Panc1 (cell line): ENCODE results near the gene APOL2.

Experiments
- POLR2AphosphoS5 ChIP-seq: IDR thresholded peaks from 2 replicates; pipeline ENCODE4 v1.6.1; 2012; ENCODE audit warnings: mild to moderate bottlenecking, low read depth, low read length, moderate library complexity
- TF ChIP-seq, protein P1 (sequence below): fragments of 450-650 bp; IDR thresholded peaks from 2 replicates; pipeline ENCODE4 v1.5.1; 2017; ENCODE audit warnings: mild to moderate bottlenecking

DNA sequence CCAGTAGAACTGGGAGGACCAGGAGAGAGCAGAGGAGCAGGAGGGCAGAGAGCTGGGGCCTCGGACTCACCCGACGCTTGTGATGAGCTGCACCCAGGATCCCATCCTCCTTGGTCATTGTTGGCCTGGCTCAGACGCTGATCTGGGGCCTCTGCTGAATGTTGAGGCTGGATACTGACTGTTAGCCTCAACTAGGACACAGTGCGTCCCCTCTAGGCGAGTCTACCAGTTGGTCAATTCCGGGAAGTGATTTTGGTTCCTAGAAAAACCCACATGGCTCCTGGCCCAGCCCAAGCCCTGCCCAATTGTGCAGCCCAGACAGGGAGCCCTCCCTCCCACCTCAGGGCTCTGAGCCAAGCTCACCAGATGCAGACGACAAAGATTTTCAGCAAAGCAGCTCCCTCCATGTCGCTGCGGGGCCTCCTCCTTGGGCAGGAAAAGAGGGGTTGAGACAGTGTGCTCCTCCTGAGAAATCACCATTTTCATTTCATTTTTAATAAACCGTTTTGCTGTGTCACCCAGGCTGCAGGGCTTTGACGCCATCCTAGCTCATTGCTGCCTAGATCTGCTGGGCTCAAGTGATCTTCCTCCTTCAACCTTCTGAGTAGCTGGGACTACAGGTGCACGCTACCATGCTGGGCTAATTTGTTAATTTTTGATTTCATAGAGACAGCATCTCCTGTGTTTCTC lies 37.6 kb downstream of the APOL2 start, which contains the start of gene APOL4:
- TF ChIP-seq, protein P1, sequence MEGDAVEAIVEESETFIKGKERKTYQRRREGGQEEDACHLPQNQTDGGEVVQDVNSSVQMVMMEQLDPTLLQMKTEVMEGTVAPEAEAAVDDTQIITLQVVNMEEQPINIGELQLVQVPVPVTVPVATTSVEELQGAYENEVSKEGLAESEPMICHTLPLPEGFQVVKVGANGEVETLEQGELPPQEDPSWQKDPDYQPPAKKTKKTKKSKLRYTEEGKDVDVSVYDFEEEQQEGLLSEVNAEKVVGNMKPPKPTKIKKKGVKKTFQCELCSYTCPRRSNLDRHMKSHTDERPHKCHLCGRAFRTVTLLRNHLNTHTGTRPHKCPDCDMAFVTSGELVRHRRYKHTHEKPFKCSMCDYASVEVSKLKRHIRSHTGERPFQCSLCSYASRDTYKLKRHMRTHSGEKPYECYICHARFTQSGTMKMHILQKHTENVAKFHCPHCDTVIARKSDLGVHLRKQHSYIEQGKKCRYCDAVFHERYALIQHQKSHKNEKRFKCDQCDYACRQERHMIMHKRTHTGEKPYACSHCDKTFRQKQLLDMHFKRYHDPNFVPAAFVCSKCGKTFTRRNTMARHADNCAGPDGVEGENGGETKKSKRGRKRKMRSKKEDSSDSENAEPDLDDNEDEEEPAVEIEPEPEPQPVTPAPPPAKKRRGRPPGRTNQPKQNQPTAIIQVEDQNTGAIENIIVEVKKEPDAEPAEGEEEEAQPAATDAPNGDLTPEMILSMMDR = no peak
- no peak for TF ChIP-seq POLR2AphosphoS5
